Measurements from ENCODE around the gene CCNG2.
A peak's percentile ranks its signal among the peaks of the same experiment; 100 is the strongest.

Gene CCNG2

GRCh38 chr4:77154761-77155499 is 2.1 kb upstream of the CCNG2 start:
- no peak overlapping the region for H3K4me3 ChIP-seq (ENCODE audit: low read length)
- no peak for DNase-seq (ENCODE audit: low read depth)
- no peak for TF ChIP-seq CTCF (conservative IDR thresholded peaks at IDR 0.05; ENCODE audit: low read length)

GRCh38 chr4:77155631-77156452 is 1.2 kb upstream of the CCNG2 start:
- DNase-seq (ENCODE audit: low read depth): no peak
- no peak for TF ChIP-seq CTCF (conservative IDR thresholded peaks at IDR 0.05; ENCODE audit: low read length)
- peak overlapping the region; percentile 98 for H3K4me3 ChIP-seq (ENCODE audit: low read length)

- H3K4me3 ChIP-seq (ENCODE audit: low read length): peak overlapping the region; percentile 98
- peak; percentile 99 for DNase-seq (ENCODE audit: low read depth)
- TF ChIP-seq CTCF (conservative IDR thresholded peaks at IDR 0.05; ENCODE audit: low read length): no peak
Measured at GRCh38 chr4:77156533-77156911, 485 bp upstream of the CCNG2 start.

GRCh38 chr4:77157859-77158486 is 966 bp downstream of the CCNG2 start:
- TF ChIP-seq CTCF (conservative IDR thresholded peaks at IDR 0.05; ENCODE audit: low read length): no peak
- H3K4me3 ChIP-seq (ENCODE audit: low read length): peak overlapping the region; percentile 98
- DNase-seq (ENCODE audit: low read depth): peak; percentile 84

DNA sequence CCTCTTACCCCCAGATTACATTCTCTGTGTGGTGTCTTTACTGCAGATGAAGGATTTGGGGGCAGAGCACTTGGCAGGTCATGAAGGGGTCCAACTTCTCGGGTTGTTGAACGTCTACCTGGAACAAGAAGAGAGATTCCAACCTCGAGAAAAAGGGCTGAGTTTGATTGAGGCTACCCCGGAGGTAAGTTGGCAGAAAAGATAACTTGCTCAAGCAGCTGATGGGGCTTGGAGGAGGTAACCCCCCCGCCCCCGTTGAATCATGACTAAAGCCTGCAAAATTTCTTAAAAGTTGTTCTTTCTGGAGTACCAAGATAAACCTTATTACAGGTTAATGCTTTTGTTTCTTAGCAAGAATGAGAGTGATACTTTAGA is 1.5 kb downstream of the CCNG2 start:
- peak; percentile 30 for DNase-seq (ENCODE audit: low read depth)
- peak overlapping the region; percentile 98 for H3K4me3 ChIP-seq (ENCODE audit: low read length)
- no peak for TF ChIP-seq CTCF (conservative IDR thresholded peaks at IDR 0.05; ENCODE audit: low read length)

- no peak overlapping the region for H3K4me3 ChIP-seq (ENCODE audit: low read length)
- no peak for DNase-seq (ENCODE audit: low read depth)
- TF ChIP-seq CTCF (conservative IDR thresholded peaks at IDR 0.05; ENCODE audit: low read length): no peak
Measured at GRCh38 chr4:77159806-77160205, 2.8 kb downstream of the CCNG2 start.
